Caco-2 (cell line): ENCODE data around the gene SLCO4A1. TPM values are rescaled to one million over a fixed set of nuclear protein-coding genes. Genes with fewer than 3 reads are reported as not detected.

ENCODE experiments used
- BruUV-seq: library from RNA; stranded (reverse); fragments of 400-500 nt; replicated peaks from 2 replicates; lab custom pipeline; 2021; lab: Mats Ljungman, UMichigan
- CTCF ChIA-PET: fragments of 300-600 bp; sonication (Branson Sonifier 250); formaldehyde crosslinking; loops from one replicate; lab custom pipeline; 2022; ENCODE audit warnings: antibody characterized with exemption; lab: Charles Lee
- POLR2A ChIA-PET: fragments of 300-600 bp; sonication (Branson Sonifier 250); formaldehyde crosslinking; loops from one replicate; lab custom pipeline; 2022; ENCODE audit warnings: antibody characterized with exemption; lab: Charles Lee
- DNase-seq, 2 experiments: peaks; one replicate each; pipeline versions ENCODE4 v3.0.0 to v3.0.0-alpha.2; 2020 to 2022
- H3K27me3 ChIP-seq: replicated peaks from 2 replicates; pipeline ENCODE4 v1.6.0; 2011; ENCODE audit warnings: low read length; ENCODE audit not compliant: control insufficient read depth, insufficient read depth
- H3K36me3 ChIP-seq: 2 replicates; pipeline ENCODE4 v1.5.1; 2011; ENCODE audit warnings: low read length; ENCODE audit not compliant: control insufficient read depth, insufficient read depth
- H3K4me1 ChIP-seq: fragments of 250-450 bp; sonication (Bioruptor Pico); 2 replicates; pipeline ENCODE4 v1.5.1; 2020; ENCODE audit warnings: mild to moderate bottlenecking
- H3K4me3 ChIP-seq: 2 replicates; pipeline ENCODE4 v1.5.1; 2011; ENCODE audit warnings: low read depth, mild to moderate bottlenecking, control low read depth, low read length
- H3K9me3 ChIP-seq: fragments of 250-450 bp; sonication (Bioruptor Pico); 2 replicates; pipeline ENCODE4 v1.5.1; 2020; ENCODE audit warnings: mild to moderate bottlenecking, moderate library complexity
- H3K27ac Mint-ChIP-seq: one replicate; pipeline ENCODE4 v1.8.0; 2022; ENCODE audit warnings: mixed read lengths; ENCODE audit not compliant: unreplicated experiment
- H3K27me3 Mint-ChIP-seq: one replicate; pipeline ENCODE4 v1.8.0; 2022; ENCODE audit warnings: mixed read lengths; ENCODE audit not compliant: insufficient read depth, unreplicated experiment
- H3K36me3 Mint-ChIP-seq: one replicate; pipeline ENCODE4 v1.8.0; 2022; ENCODE audit warnings: mild to moderate bottlenecking, mixed read lengths; ENCODE audit not compliant: insufficient read depth, unreplicated experiment
- H3K4me1 Mint-ChIP-seq: one replicate; pipeline ENCODE4 v1.8.0; 2022; ENCODE audit warnings: low read depth, mixed read lengths; ENCODE audit not compliant: unreplicated experiment
- H3K4me3 Mint-ChIP-seq: one replicate; pipeline ENCODE4 v1.8.0; 2022; ENCODE audit warnings: mild to moderate bottlenecking, moderate library complexity, mixed read lengths; ENCODE audit not compliant: unreplicated experiment
- H3K9me3 Mint-ChIP-seq: one replicate; pipeline ENCODE4 v1.8.0; 2022; ENCODE audit warnings: mixed read lengths; ENCODE audit not compliant: unreplicated experiment
- intact Hi-C: fragments of 100-400 bp; cut with micrococcal nuclease; formaldehyde crosslinking; loops from one replicate; pipeline ENCODE4 v1.10.0; 2022; ENCODE audit not compliant: unreplicated experiment
- total RNA-seq: library from RNA; stranded (reverse); gene quantifications from 2 replicates; pipeline ENCODE4 v1.2.3, GENCODE V29; 2022
- TF ChIP-seq, protein P1 (sequence below), 2 experiments: fragments of 200-600 bp in 1 of 2; IDR thresholded peaks; 1 replicate in 1 of 2; 2 replicates in 1 of 2; pipeline versions ENCODE4 v1.5.1 to v1.8.0; 2011 to 2022; ENCODE audit warnings: antibody characterized with exemption in 1 of 2, control low read depth in 1 of 2, inconsistent platforms in 1 of 2, low read depth in 1 of 2, low read length in 1 of 2, mild to moderate bottlenecking in 1 of 2, moderate library complexity in 1 of 2; ENCODE audit not compliant: insufficient read depth in 1 of 2, severe bottlenecking in 1 of 2, unreplicated experiment in 1 of 2

The SLCO4A1 gene
- total RNA-seq, 1 experiment from 2014 or later: 18.7 TPM

DNA sequence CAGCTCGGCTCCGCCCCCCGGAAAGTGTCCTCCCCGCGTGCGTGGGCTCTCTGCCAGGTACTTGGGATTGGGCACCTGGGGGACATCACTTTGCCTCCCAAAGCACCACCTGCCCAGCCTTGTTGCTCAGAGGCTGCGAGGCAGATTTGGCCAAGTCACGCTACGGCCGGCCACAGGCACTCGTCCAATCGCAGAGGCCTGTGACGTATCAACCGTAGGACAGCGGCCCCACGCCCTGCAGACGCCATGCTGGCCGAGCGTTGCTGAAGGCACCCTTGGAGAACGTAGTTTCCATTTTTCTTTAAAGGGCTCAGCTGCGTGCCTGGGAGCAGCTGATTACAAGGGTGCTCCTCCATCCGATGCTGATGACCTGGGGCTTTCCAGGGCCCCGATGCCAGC, 69.4 kb downstream of the SLCO4A1 start:
- Histone ChIP-seq H3K4me1 (no peaks in the 10 kb centered on the region), H3K9me3 (no peaks in the 10 kb centered on the region), H3K4me3 (no peak overlapping the region), H3K27me3 (peaks cover 4% of the 10 kb centered on the region), H3K36me3 (no peaks in the 10 kb centered on the region)
- intact Hi-C loops: no loop called here
- BruUV-seq: no TSS peak
- no peaks in the 10 kb centered on the region for H3K36me3 Mint-ChIP-seq
- no peaks in the 10 kb centered on the region for H3K4me1 Mint-ChIP-seq
- peaks cover 39% of the 10 kb centered on the region for H3K27me3 Mint-ChIP-seq
- TF ChIP-seq, protein P1, sequence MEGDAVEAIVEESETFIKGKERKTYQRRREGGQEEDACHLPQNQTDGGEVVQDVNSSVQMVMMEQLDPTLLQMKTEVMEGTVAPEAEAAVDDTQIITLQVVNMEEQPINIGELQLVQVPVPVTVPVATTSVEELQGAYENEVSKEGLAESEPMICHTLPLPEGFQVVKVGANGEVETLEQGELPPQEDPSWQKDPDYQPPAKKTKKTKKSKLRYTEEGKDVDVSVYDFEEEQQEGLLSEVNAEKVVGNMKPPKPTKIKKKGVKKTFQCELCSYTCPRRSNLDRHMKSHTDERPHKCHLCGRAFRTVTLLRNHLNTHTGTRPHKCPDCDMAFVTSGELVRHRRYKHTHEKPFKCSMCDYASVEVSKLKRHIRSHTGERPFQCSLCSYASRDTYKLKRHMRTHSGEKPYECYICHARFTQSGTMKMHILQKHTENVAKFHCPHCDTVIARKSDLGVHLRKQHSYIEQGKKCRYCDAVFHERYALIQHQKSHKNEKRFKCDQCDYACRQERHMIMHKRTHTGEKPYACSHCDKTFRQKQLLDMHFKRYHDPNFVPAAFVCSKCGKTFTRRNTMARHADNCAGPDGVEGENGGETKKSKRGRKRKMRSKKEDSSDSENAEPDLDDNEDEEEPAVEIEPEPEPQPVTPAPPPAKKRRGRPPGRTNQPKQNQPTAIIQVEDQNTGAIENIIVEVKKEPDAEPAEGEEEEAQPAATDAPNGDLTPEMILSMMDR (IDR thresholded peaks at IDR 0.05; ENCODE audit: insufficient read depth in 1 of 2, low read depth in 1 of 2, low read length in 1 of 2, severe bottlenecking in 1 of 2, unreplicated experiment in 1 of 2): no peak
- no peaks in the 10 kb centered on the region for H3K9me3 Mint-ChIP-seq
- ChIA-PET CTCF (interaction anchor here (0.6 kb wide), 1 partner anchor 115 kb away, joined by 3 read pairs; no protein-coding TSS in a partner anchor), POLR2A (no interaction called here)
- no peak for DNase-seq
- H3K4me3 Mint-ChIP-seq: no peak overlapping the region
- H3K27ac Mint-ChIP-seq: no peak overlapping the region

DNA sequence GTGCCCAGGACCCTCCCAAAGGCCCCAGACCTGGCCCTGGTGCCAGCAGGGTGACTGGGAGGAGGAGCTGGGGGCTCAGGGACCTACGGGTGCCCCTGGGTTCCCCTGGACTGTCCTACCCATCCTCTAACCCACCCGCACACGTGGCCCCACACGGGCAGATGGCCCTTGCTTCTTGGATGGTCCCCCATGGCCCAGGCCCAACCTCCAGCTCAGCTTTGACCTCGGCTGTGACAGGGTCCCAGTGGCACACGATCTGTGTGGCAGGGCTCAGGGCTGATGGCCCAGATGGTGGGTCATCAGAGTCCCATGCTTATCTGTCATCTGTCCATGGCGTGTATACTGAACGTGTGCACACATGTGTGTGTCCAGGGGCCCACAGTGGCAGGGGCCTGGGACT, 70.3 kb downstream of the SLCO4A1 start:
- H3K27me3 ChIP-seq: peaks cover 4% of the 10 kb centered on the region

DNA sequence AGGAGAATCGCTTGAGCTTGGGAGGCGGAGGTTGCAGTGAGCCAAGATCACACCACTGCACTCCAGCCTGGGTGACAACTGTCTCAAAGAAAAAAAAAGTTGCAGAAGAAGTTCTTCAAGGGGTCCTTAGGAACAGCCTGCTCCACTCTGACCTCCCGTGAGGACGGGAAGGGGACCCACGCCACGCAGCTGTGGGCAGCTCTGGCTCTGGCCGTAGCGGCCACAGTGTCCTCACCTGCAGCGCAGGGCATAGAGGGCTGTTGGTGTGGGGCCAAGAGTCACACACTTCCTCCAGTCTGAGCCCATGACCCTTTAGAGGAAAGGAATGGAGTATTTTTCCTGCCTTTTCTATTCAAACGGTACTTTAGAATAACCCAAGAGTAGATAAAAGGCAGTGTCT, 71.7 kb downstream of the SLCO4A1 start:
- BruUV-seq: no TSS peak
- TF ChIP-seq, protein P1 (IDR thresholded peaks at IDR 0.05; ENCODE audit: insufficient read depth in 1 of 2, low read depth in 1 of 2, low read length in 1 of 2, severe bottlenecking in 1 of 2, unreplicated experiment in 1 of 2): no peak
- ChIA-PET CTCF (interaction anchor here (0.6 kb wide), 1 partner anchor 133 kb away, joined by 3 read pairs; no protein-coding TSS in a partner anchor), POLR2A (no interaction called here)
- H3K27ac Mint-ChIP-seq: no peak overlapping the region
- no peaks in the 10 kb centered on the region for H3K9me3 Mint-ChIP-seq
- no peaks in the 10 kb centered on the region for H3K4me1 Mint-ChIP-seq
- H3K36me3 ChIP-seq: no peaks in the 10 kb centered on the region
- peaks cover 37% of the 10 kb centered on the region for H3K27me3 Mint-ChIP-seq
- no peak overlapping the region for H3K4me3 ChIP-seq
- peaks cover 7% of the 10 kb centered on the region for H3K27me3 ChIP-seq
- H3K36me3 Mint-ChIP-seq: no peaks in the 10 kb centered on the region
- no peaks in the 10 kb centered on the region for H3K4me1 ChIP-seq
- H3K4me3 Mint-ChIP-seq: no peak overlapping the region
- H3K9me3 ChIP-seq: no peaks in the 10 kb centered on the region
- intact Hi-C loops: no loop called here
- DNase-seq: no peak

More for the DNA sequence above, 70.3 kb downstream of the SLCO4A1 start:
- no peak overlapping the region for H3K4me3 Mint-ChIP-seq
- CTCF ChIA-PET: no interaction called here
- intact Hi-C loops: no loop called here
- H3K4me1 Mint-ChIP-seq: no peaks in the 10 kb centered on the region
- no peak overlapping the region for H3K27ac Mint-ChIP-seq
- Histone ChIP-seq H3K36me3 (no peaks in the 10 kb centered on the region), H3K4me1 (no peaks in the 10 kb centered on the region), H3K4me3 (no peak overlapping the region), H3K9me3 (no peaks in the 10 kb centered on the region)
- DNase-seq: no peak
- TF ChIP-seq, protein P1 (IDR thresholded peaks at IDR 0.05; ENCODE audit: insufficient read depth in 1 of 2, low read depth in 1 of 2, low read length in 1 of 2, severe bottlenecking in 1 of 2, unreplicated experiment in 1 of 2): no peak
- no TSS peak for BruUV-seq
- H3K9me3 Mint-ChIP-seq: no peaks in the 10 kb centered on the region
- POLR2A ChIA-PET: no interaction called here
- H3K36me3 Mint-ChIP-seq: no peaks in the 10 kb centered on the region
- peaks cover 35% of the 10 kb centered on the region for H3K27me3 Mint-ChIP-seq
